Vagina (tissue), 2 donors: Measurements from ENCODE around the gene CNIH3. TPM values are rescaled to one million over a fixed set of nuclear protein-coding genes. Genes with fewer than 3 reads are reported as not detected.

Experiments used
- DNase-seq, 2 donors: peaks; one replicate each; pipeline ENCODE4 v3.0.0-alpha.2; 2017; ENCODE audit errors: extremely low spot score in 2 of 2
- H3K27ac ChIP-seq: fragments of 200-600 bp; sonication (generic); one replicate; pipeline ENCODE4 v1.5.1; 2019
- H3K27me3 ChIP-seq: fragments of 200-600 bp; sonication (generic); one replicate; pipeline ENCODE4 v1.5.1; 2019
- H3K36me3 ChIP-seq, 2 donors: fragments of 200-600 bp; sonication (generic); one replicate each; pipeline ENCODE4 v1.5.1; 2017 to 2019
- H3K4me1 ChIP-seq: fragments of 200-600 bp; sonication (generic); one replicate; pipeline ENCODE4 v1.5.1; 2019
- H3K4me3 ChIP-seq, 2 donors: fragments of 200-600 bp; sonication (generic); 1 replicate in 1 of 2; 2 replicates in 1 of 2; pipeline ENCODE4 v1.5.1; 2016 to 2019
- H3K9me3 ChIP-seq: fragments of 200-600 bp; sonication (generic); one replicate; pipeline ENCODE4 v1.5.1; 2019
- CTCF ChIP-seq, 3 experiments: fragments of 450-650 bp in 2 of 3; fragments of 200-600 bp in 1 of 3; sonication (generic) in 1 of 3; IDR thresholded peaks; one replicate each; pipeline ENCODE4 v1.5.1; 2017 to 2019; ENCODE audit warnings: antibody characterized with exemption in 3 of 3, mild to moderate bottlenecking in 2 of 3, moderate library complexity in 2 of 3
- POLR2A ChIP-seq, 2 donors: fragments of 450-650 bp; IDR thresholded peaks; one replicate each; pipeline ENCODE4 v1.6.1; 2017; ENCODE audit warnings: antibody characterized with exemption in 2 of 2, mild to moderate bottlenecking in 2 of 2, moderate library complexity in 2 of 2
- POLR2AphosphoS5 ChIP-seq, 2 donors: sonication (generic); formaldehyde crosslinking; IDR thresholded peaks; one replicate each; pipeline ENCODE4 v1.9.0; 2017; ENCODE audit warnings: antibody characterized with exemption in 2 of 2, mild to moderate bottlenecking in 2 of 2, low read depth in 1 of 2; ENCODE audit not compliant: insufficient read depth in 1 of 2
- intact Hi-C: fragments of 100-400 bp; cut with DNase I; formaldehyde crosslinking; loops from one replicate; pipeline ENCODE4 v1.15.1; 2023
- total RNA-seq: library from RNA; depleted of rRNA; stranded (reverse); fragments of >200 nt; gene quantifications from one replicate; pipeline ENCODE4 v1.2.3, GENCODE V29; 2016

Gene CNIH3
- total RNA-seq, 1 donor from 2014 or later: not detected

GRCh38 chr1:224736619-224737352 lies 120.7 kb downstream of the CNIH3 start:
- no peak overlapping the region for H3K4me3 ChIP-seq
- TF ChIP-seq POLR2A (IDR thresholded peaks at IDR 0.05) (no peak), CTCF (IDR thresholded peaks at IDR 0.05) (no peak), POLR2AphosphoS5 (IDR thresholded peaks at IDR 0.05; ENCODE audit: insufficient read depth in 1 of 2, low read depth in 1 of 2) (no peak)
- no peaks in the 10 kb centered on the region for H3K9me3 ChIP-seq
- H3K27me3 ChIP-seq: no peaks in the 10 kb centered on the region
- H3K27ac ChIP-seq: peak overlapping the region; percentile 59
- no peak for DNase-seq
- no peaks in the 10 kb centered on the region for H3K36me3 ChIP-seq
- intact Hi-C loops: no loop called here
- peaks cover 27% of the 10 kb centered on the region for H3K4me1 ChIP-seq

- no peak for TF ChIP-seq CTCF (IDR thresholded peaks at IDR 0.05)
- no peak for TF ChIP-seq POLR2AphosphoS5 (IDR thresholded peaks at IDR 0.05; ENCODE audit: insufficient read depth in 1 of 2, low read depth in 1 of 2)
- TF ChIP-seq POLR2A (IDR thresholded peaks at IDR 0.05): no peak
Observed at GRCh38 chr1:224737353-224737727, 121.2 kb downstream of the CNIH3 start.

GRCh38 chr1:224739303-224739996 lies 123.3 kb downstream of the CNIH3 start:
- no peak overlapping the region for H3K4me3 ChIP-seq
- H3K27ac ChIP-seq: no peak overlapping the region
- H3K36me3 ChIP-seq: no peaks in the 10 kb centered on the region
- intact Hi-C loops: no loop called here
- DNase-seq: no peak
- no peaks in the 10 kb centered on the region for H3K27me3 ChIP-seq
- TF ChIP-seq CTCF (IDR thresholded peaks at IDR 0.05) (no peak), POLR2A (IDR thresholded peaks at IDR 0.05) (no peak), POLR2AphosphoS5 (IDR thresholded peaks at IDR 0.05; ENCODE audit: insufficient read depth in 1 of 2, low read depth in 1 of 2) (no peak)
- no peaks in the 10 kb centered on the region for H3K9me3 ChIP-seq
- H3K4me1 ChIP-seq: peaks cover 13% of the 10 kb centered on the region

More at GRCh38 chr1:224737353-224737727, 121.2 kb downstream of the CNIH3 start:
- Histone ChIP-seq H3K27ac (peak overlapping the region; percentile 59), H3K27me3 (no peaks in the 10 kb centered on the region), H3K4me1 (peaks cover 27% of the 10 kb centered on the region), H3K36me3 (no peaks in the 10 kb centered on the region), H3K9me3 (no peaks in the 10 kb centered on the region), H3K4me3 (no peak overlapping the region)
- intact Hi-C loops: no loop called here
- no peak for DNase-seq

- Histone ChIP-seq H3K27ac (no peak overlapping the region), H3K4me3 (no peak overlapping the region), H3K9me3 (no peaks in the 10 kb centered on the region), H3K36me3 (no peaks in the 10 kb centered on the region), H3K27me3 (no peaks in the 10 kb centered on the region), H3K4me1 (peaks cover 13% of the 10 kb centered on the region)
- intact Hi-C loops: no loop called here
- no peak for TF ChIP-seq CTCF (IDR thresholded peaks at IDR 0.05)
- no peak for TF ChIP-seq POLR2A (IDR thresholded peaks at IDR 0.05)
- TF ChIP-seq POLR2AphosphoS5 (IDR thresholded peaks at IDR 0.05; ENCODE audit: insufficient read depth in 1 of 2, low read depth in 1 of 2): no peak
- DNase-seq: no peak
Observed at GRCh38 chr1:224739997-224740684, 124.0 kb downstream of the CNIH3 start.
